Parathyroid adenoma (tissue), 2 donors: ENCODE results near the gene DIAPH2.

Experiments used
- H2AFZ ChIP-seq: fragments of 300-600 bp; sonication (generic); one replicate; pipeline ENCODE4 v1.7.0; 2017; ENCODE audit warnings: antibody characterized with exemption, mild to moderate bottlenecking
- H3K27ac ChIP-seq: fragments of 300-600 bp; sonication (generic); one replicate; pipeline ENCODE4 v1.7.0; 2017
- H3K27me3 ChIP-seq: fragments of 300-600 bp; sonication (generic); one replicate; pipeline ENCODE4 v1.7.0; 2017; ENCODE audit warnings: low read length; ENCODE audit not compliant: control insufficient read depth, insufficient read depth
- H3K36me3 ChIP-seq: fragments of 300-600 bp; sonication (generic); one replicate; pipeline ENCODE4 v1.7.0; 2017; ENCODE audit warnings: low read length; ENCODE audit not compliant: control insufficient read depth, insufficient read depth
- H3K4me1 ChIP-seq: fragments of 300-600 bp; sonication (generic); one replicate; pipeline ENCODE4 v1.7.0; 2017; ENCODE audit warnings: control low read depth
- H3K4me2 ChIP-seq: fragments of 300-600 bp; sonication (generic); one replicate; pipeline ENCODE4 v1.7.0; 2017; ENCODE audit warnings: low read length
- H3K4me3 ChIP-seq: fragments of 300-600 bp; sonication (generic); one replicate; pipeline ENCODE4 v1.7.0; 2017; ENCODE audit warnings: low read depth, low read length
- H3K79me2 ChIP-seq: fragments of 300-600 bp; sonication (generic); one replicate; pipeline ENCODE4 v1.7.0; 2017; ENCODE audit warnings: control low read depth
- H3K9ac ChIP-seq: fragments of 300-600 bp; sonication (generic); one replicate; pipeline ENCODE4 v1.7.0; 2017; ENCODE audit warnings: mild to moderate bottlenecking
- H3K9me3 ChIP-seq: fragments of 300-600 bp; sonication (generic); one replicate; pipeline ENCODE4 v1.7.0; 2017; ENCODE audit warnings: low read length; ENCODE audit not compliant: control insufficient read depth
- CTCF ChIP-seq: fragments of 300-600 bp; sonication (generic); IDR thresholded peaks from one replicate; pipeline ENCODE4 v1.7.0; 2017; ENCODE audit warnings: antibody characterized with exemption, mild to moderate bottlenecking
- donor health status: primary hyperparathyroidism.

Gene DIAPH2

DNA sequence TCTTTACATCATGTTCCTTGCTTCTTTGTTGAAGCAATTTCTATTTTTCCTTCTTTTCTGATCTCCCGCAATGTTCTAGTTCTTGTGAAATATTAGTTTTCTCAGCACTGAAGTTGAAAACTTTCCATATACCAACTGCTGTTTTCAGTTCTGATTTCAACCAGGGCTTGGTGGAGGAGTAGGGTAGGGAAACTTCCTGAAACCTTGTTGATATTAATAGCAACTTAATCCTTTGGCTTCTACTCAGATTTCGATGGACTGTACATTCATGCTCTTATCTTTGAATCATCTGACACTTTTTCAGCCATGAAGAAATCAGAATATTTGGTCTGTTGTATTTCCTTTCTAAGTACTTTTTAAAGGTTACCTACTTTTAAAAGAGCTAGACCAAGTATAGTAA lies 514.9 kb downstream of the DIAPH2 start:
- Histone ChIP-seq H2AFZ (no peak overlapping the region), H3K9ac (no peak overlapping the region), H3K36me3 (no peaks in the 10 kb centered on the region), H3K4me2 (no peak overlapping the region), H3K4me1 (no peaks in the 10 kb centered on the region), H3K27me3 (no peaks in the 10 kb centered on the region), H3K9me3 (no peaks in the 10 kb centered on the region), H3K27ac (no peak overlapping the region), H3K79me2 (no peaks in the 10 kb centered on the region), H3K4me3 (no peak overlapping the region)
- no peak for TF ChIP-seq CTCF

GRCh38 chrX:97200454-97200853 lies 515.8 kb downstream of the DIAPH2 start:
- Histone ChIP-seq H3K27me3 (no peaks in the 10 kb centered on the region), H2AFZ (no peak overlapping the region), H3K36me3 (no peaks in the 10 kb centered on the region), H3K4me3 (no peak overlapping the region), H3K4me1 (no peaks in the 10 kb centered on the region), H3K9ac (no peak overlapping the region), H3K4me2 (no peak overlapping the region), H3K27ac (no peak overlapping the region), H3K9me3 (no peaks in the 10 kb centered on the region), H3K79me2 (no peaks in the 10 kb centered on the region)
- no peak for TF ChIP-seq CTCF

DNA sequence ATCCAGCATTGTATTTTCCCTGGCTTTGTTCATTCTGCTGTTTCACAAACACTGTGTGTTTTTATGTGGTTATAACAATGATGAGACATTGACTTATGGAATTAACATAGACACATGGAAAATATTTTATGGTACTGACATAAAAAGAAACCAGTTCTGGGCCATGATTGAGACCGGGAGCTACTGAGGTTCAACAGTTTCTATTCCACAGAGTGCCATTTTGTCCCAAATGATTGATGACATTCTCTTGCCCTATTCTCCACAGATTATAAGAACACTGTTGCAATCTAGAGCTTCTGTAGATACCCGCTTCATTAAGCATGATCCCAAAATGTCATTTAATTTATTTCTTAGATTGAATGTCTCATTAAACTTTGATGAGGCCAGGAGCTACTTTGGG lies 525.9 kb downstream of the DIAPH2 start:
- Histone ChIP-seq H3K27ac (no peak overlapping the region), H3K27me3 (no peaks in the 10 kb centered on the region), H3K79me2 (no peaks in the 10 kb centered on the region), H3K4me1 (no peaks in the 10 kb centered on the region), H3K9me3 (no peaks in the 10 kb centered on the region), H3K4me3 (no peak overlapping the region), H2AFZ (no peak overlapping the region), H3K9ac (no peak overlapping the region), H3K36me3 (no peaks in the 10 kb centered on the region), H3K4me2 (no peak overlapping the region)
- no peak for TF ChIP-seq CTCF

DNA sequence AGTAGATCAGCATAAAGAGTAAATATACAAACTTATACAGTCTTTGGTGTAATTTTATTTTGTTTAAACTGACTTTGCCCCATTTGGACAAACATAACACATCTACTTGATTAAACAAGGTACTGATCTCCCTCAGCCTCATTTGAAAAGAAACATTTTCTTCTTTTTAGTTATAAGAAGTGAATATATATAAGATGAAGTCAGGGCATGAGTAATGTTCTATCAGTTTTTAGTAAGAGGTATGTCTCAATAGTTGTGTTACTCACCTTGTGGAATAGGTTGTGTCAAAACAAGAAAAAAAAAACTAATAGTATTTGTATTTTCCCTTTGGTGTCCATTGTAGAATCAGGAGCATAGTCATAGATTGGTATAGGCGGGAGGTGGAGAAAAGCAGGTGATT lies 526.4 kb downstream of the DIAPH2 start:
- Histone ChIP-seq H2AFZ (no peak overlapping the region), H3K9me3 (no peaks in the 10 kb centered on the region), H3K4me3 (no peak overlapping the region), H3K79me2 (no peaks in the 10 kb centered on the region), H3K4me2 (no peak overlapping the region), H3K27ac (no peak overlapping the region), H3K9ac (no peak overlapping the region), H3K4me1 (no peaks in the 10 kb centered on the region), H3K36me3 (no peaks in the 10 kb centered on the region), H3K27me3 (no peaks in the 10 kb centered on the region)
- TF ChIP-seq CTCF, result no peak

DNA sequence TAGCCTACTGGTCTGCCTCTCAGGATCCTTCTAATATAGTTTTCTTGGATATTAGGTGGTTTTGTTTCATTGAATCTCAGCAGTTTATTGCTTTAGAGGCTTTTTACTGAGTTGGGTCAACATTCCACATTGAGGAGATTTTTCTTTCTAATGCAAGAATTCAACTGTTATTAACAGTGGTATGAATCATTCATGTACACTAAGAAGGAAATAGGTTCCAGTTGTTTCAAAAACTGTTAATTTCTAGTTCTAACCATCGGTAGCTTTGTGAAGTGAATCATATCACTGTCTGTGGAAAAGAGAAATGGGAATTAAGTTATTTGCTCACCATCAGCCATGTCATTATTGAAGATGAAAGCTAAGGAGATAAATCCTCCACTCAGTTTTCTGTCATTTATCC lies 530.5 kb downstream of the DIAPH2 start:
- no peaks in the 10 kb centered on the region for H3K9me3 ChIP-seq
- no peak for TF ChIP-seq CTCF
- H3K9ac ChIP-seq, result no peak overlapping the region

More for the DNA sequence above, 530.5 kb downstream of the DIAPH2 start:
- no peak overlapping the region for H3K27ac ChIP-seq
- H3K36me3 ChIP-seq, result no peaks in the 10 kb centered on the region
- no peak overlapping the region for H3K4me3 ChIP-seq
- H3K79me2 ChIP-seq, result no peaks in the 10 kb centered on the region
- no peak overlapping the region for H3K4me2 ChIP-seq
- H2AFZ ChIP-seq, result no peak overlapping the region
- no peaks in the 10 kb centered on the region for H3K4me1 ChIP-seq
- H3K27me3 ChIP-seq, result no peaks in the 10 kb centered on the region
